Esophagus squamous epithelium (tissue), 4 donors: ENCODE data around the gene C15orf40.

Experiments
- CTCF ChIP-seq, 6 experiments: fragments of 450-650 bp in 4 of 6; fragments of 200-600 bp in 2 of 6; sonication (generic) in 2 of 6; IDR thresholded peaks; one replicate each; pipeline ENCODE4 v1.5.1; 2016 to 2019; ENCODE audit warnings: antibody characterized with exemption in 6 of 6, mild to moderate bottlenecking in 4 of 6, moderate library complexity in 4 of 6
- POLR2A ChIP-seq, 4 donors: fragments of 450-650 bp; IDR thresholded peaks; one replicate each; pipeline ENCODE4 v1.6.1; 2017; ENCODE audit warnings: antibody characterized with exemption in 4 of 4, mild to moderate bottlenecking in 4 of 4, moderate library complexity in 3 of 4

DNA sequence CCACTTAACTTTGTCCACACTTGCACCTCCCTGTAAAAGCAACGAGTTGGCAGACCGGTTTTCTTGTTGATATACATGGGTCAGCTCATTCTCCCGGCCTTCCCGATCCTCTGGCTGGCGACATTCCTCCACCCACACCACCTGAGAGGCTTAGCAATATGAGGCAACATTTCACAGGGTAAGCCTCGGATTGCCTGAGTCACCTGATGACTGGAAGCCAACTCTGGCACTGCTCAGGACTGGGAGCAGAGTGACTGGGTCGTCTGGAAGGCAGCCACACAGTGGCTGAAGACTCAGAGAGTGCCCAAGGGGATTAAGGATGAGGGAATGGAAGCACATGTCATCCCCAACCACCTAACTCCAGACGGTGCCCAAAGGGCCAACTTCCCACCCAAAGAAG, 68.7 kb downstream of the C15orf40 start:
- no peak for TF ChIP-seq CTCF (IDR thresholded peaks at IDR 0.05)
- no peak for TF ChIP-seq POLR2A (IDR thresholded peaks at IDR 0.05)
